HPDE6-E6E7 (cell line): ENCODE results near the gene MATK.
"Not testable (repeated sequence)": the region's sequence is repeated elsewhere in the genome, so short reads cannot be mapped to it uniquely, and the experiment has no call there.

Source experiments
- DNase-seq: peaks from one replicate; pipeline ENCODE4 v3.0.0; 2011; ENCODE audit warnings: missing footprints; ENCODE audit errors: extremely low spot score

Gene MATK

GRCh38 chr19:3816148-3816547, 30.0 kb upstream of the MATK start:
- DNase-seq = not testable (repeated sequence)

- DNase-seq = no peak
Observed at GRCh38 chr19:3814648-3815047, 28.5 kb upstream of the MATK start.

GRCh38 chr19:3813473-3814392, 27.6 kb upstream of the MATK start:
- DNase-seq = no peak

GRCh38 chr19:3810708-3811355, 24.7 kb upstream of the MATK start:
- no peak for DNase-seq

GRCh38 chr19:3809881-3810707, 23.9 kb upstream of the MATK start:
- DNase-seq = no peak

GRCh38 chr19:3808420-3809143, 22.4 kb upstream of the MATK start:
- no peak for DNase-seq

GRCh38 chr19:3807574-3808354, 21.6 kb upstream of the MATK start:
- no peak for DNase-seq

GRCh38 chr19:3807131-3807480, 20.9 kb upstream of the MATK start:
- DNase-seq = no peak

GRCh38 chr19:3805859-3806258, 19.7 kb upstream of the MATK start:
- no peak for DNase-seq

- no peak for DNase-seq
Observed at GRCh38 chr19:3804429-3804828, 18.2 kb upstream of the MATK start.

- no peak for DNase-seq
Observed at GRCh38 chr19:3803986-3804385, 17.8 kb upstream of the MATK start.

GRCh38 chr19:3803114-3803888, 17.1 kb upstream of the MATK start:
- DNase-seq = no peak

GRCh38 chr19:3801412-3802096, 15.4 kb upstream of the MATK start:
- DNase-seq = no peak

- no peak for DNase-seq
Observed at GRCh38 chr19:3800996-3801395, 14.8 kb upstream of the MATK start.

- no peak for DNase-seq
Observed at GRCh38 chr19:3798137-3798536, 12.0 kb upstream of the MATK start.

- DNase-seq = no peak
Observed at GRCh38 chr19:3796358-3796757, 10.2 kb upstream of the MATK start.

GRCh38 chr19:3793799-3794198, 7.6 kb upstream of the MATK start:
- no peak for DNase-seq

GRCh38 chr19:3792114-3792513, 5.9 kb upstream of the MATK start:
- DNase-seq = no peak

- no peak for DNase-seq
Observed at GRCh38 chr19:3790941-3791340, 4.8 kb upstream of the MATK start.
